ENCODE results near the gene SHLD1.

The SHLD1 gene

GRCh38 chr20:5810800-5811422, 60.7 kb downstream of the SHLD1 start:
- no peaks in the 10 kb centered on the region for H3K27me3 ChIP-seq (ENCODE audit: control insufficient read depth, insufficient read depth, low read length)
- H3K9me3 ChIP-seq (ENCODE audit: control insufficient read depth, low read length): no peaks in the 10 kb centered on the region
- H3K36me3 ChIP-seq (ENCODE audit: control insufficient read depth, insufficient read depth, low read length): no peaks in the 10 kb centered on the region
- no peaks in the 10 kb centered on the region for H3K4me1 ChIP-seq (ENCODE audit: control insufficient read depth, insufficient read depth, low read length)
- no peak overlapping the region for H3K9ac ChIP-seq (ENCODE audit: low read length)
- H3K4me3 ChIP-seq (ENCODE audit: low read length): no peak overlapping the region

- Histone ChIP-seq H3K4me3 (ENCODE audit: low read length) (no peak overlapping the region), H3K9me3 (ENCODE audit: control insufficient read depth, low read length) (no peaks in the 10 kb centered on the region), H3K4me1 (ENCODE audit: control insufficient read depth, insufficient read depth, low read length) (no peaks in the 10 kb centered on the region), H3K9ac (ENCODE audit: low read length) (no peak overlapping the region), H3K27me3 (ENCODE audit: control insufficient read depth, insufficient read depth, low read length) (no peaks in the 10 kb centered on the region), H3K36me3 (ENCODE audit: control insufficient read depth, insufficient read depth, low read length) (no peaks in the 10 kb centered on the region)
Measured at GRCh38 chr20:5811746-5812145, 61.5 kb downstream of the SHLD1 start.

- Histone ChIP-seq H3K9me3 (ENCODE audit: control insufficient read depth, low read length) (no peaks in the 10 kb centered on the region), H3K4me1 (ENCODE audit: control insufficient read depth, insufficient read depth, low read length) (no peaks in the 10 kb centered on the region), H3K9ac (ENCODE audit: low read length) (no peak overlapping the region), H3K4me3 (ENCODE audit: low read length) (no peak overlapping the region), H3K36me3 (ENCODE audit: control insufficient read depth, insufficient read depth, low read length) (no peaks in the 10 kb centered on the region), H3K27me3 (ENCODE audit: control insufficient read depth, insufficient read depth, low read length) (no peaks in the 10 kb centered on the region)
Measured at GRCh38 chr20:5818346-5818681, 68.1 kb downstream of the SHLD1 start.

GRCh38 chr20:5820738-5821137, 70.5 kb downstream of the SHLD1 start:
- no peak overlapping the region for H3K9ac ChIP-seq (ENCODE audit: low read length)
- H3K4me3 ChIP-seq (ENCODE audit: low read length): no peak overlapping the region
- no peaks in the 10 kb centered on the region for H3K4me1 ChIP-seq (ENCODE audit: control insufficient read depth, insufficient read depth, low read length)
- no peaks in the 10 kb centered on the region for H3K27me3 ChIP-seq (ENCODE audit: control insufficient read depth, insufficient read depth, low read length)
- no peaks in the 10 kb centered on the region for H3K9me3 ChIP-seq (ENCODE audit: control insufficient read depth, low read length)
- H3K36me3 ChIP-seq (ENCODE audit: control insufficient read depth, insufficient read depth, low read length): no peaks in the 10 kb centered on the region

GRCh38 chr20:5821627-5822215, 71.5 kb downstream of the SHLD1 start:
- Histone ChIP-seq H3K4me3 (ENCODE audit: low read length) (no peak overlapping the region), H3K9me3 (ENCODE audit: control insufficient read depth, low read length) (no peaks in the 10 kb centered on the region), H3K27me3 (ENCODE audit: control insufficient read depth, insufficient read depth, low read length) (no peaks in the 10 kb centered on the region), H3K9ac (ENCODE audit: low read length) (no peak overlapping the region), H3K4me1 (ENCODE audit: control insufficient read depth, insufficient read depth, low read length) (no peaks in the 10 kb centered on the region), H3K36me3 (ENCODE audit: control insufficient read depth, insufficient read depth, low read length) (no peaks in the 10 kb centered on the region)

- Histone ChIP-seq H3K36me3 (ENCODE audit: control insufficient read depth, insufficient read depth, low read length) (no peaks in the 10 kb centered on the region), H3K4me1 (ENCODE audit: control insufficient read depth, insufficient read depth, low read length) (no peaks in the 10 kb centered on the region), H3K9ac (ENCODE audit: low read length) (no peak overlapping the region), H3K9me3 (ENCODE audit: control insufficient read depth, low read length) (no peaks in the 10 kb centered on the region), H3K27me3 (ENCODE audit: control insufficient read depth, insufficient read depth, low read length) (no peaks in the 10 kb centered on the region), H3K4me3 (ENCODE audit: low read length) (no peak overlapping the region)
Measured at GRCh38 chr20:5822569-5822968, 72.4 kb downstream of the SHLD1 start.

- Histone ChIP-seq H3K9ac (ENCODE audit: low read length) (no peak overlapping the region), H3K9me3 (ENCODE audit: control insufficient read depth, low read length) (no peaks in the 10 kb centered on the region)
Measured at GRCh38 chr20:5825130-5825719, 75.0 kb downstream of the SHLD1 start.

GRCh38 chr20:5827098-5827853, 77.1 kb downstream of the SHLD1 start:
- no peaks in the 10 kb centered on the region for H3K27me3 ChIP-seq (ENCODE audit: control insufficient read depth, insufficient read depth, low read length)
- H3K4me3 ChIP-seq (ENCODE audit: low read length): no peak overlapping the region
- H3K36me3 ChIP-seq (ENCODE audit: control insufficient read depth, insufficient read depth, low read length): no peaks in the 10 kb centered on the region
- no peaks in the 10 kb centered on the region for H3K9me3 ChIP-seq (ENCODE audit: control insufficient read depth, low read length)
- no peak overlapping the region for H3K9ac ChIP-seq (ENCODE audit: low read length)
- no peaks in the 10 kb centered on the region for H3K4me1 ChIP-seq (ENCODE audit: control insufficient read depth, insufficient read depth, low read length)

More at GRCh38 chr20:5825130-5825719, 75.0 kb downstream of the SHLD1 start:
- no peaks in the 10 kb centered on the region for H3K4me1 ChIP-seq (ENCODE audit: control insufficient read depth, insufficient read depth, low read length)
- no peaks in the 10 kb centered on the region for H3K27me3 ChIP-seq (ENCODE audit: control insufficient read depth, insufficient read depth, low read length)
- H3K4me3 ChIP-seq (ENCODE audit: low read length): no peak overlapping the region
- no peaks in the 10 kb centered on the region for H3K36me3 ChIP-seq (ENCODE audit: control insufficient read depth, insufficient read depth, low read length)

GRCh38 chr20:5827861-5828260, 77.7 kb downstream of the SHLD1 start:
- Histone ChIP-seq H3K9ac (ENCODE audit: low read length) (no peak overlapping the region), H3K9me3 (ENCODE audit: control insufficient read depth, low read length) (no peaks in the 10 kb centered on the region), H3K4me3 (ENCODE audit: low read length) (no peak overlapping the region), H3K4me1 (ENCODE audit: control insufficient read depth, insufficient read depth, low read length) (no peaks in the 10 kb centered on the region), H3K27me3 (ENCODE audit: control insufficient read depth, insufficient read depth, low read length) (no peaks in the 10 kb centered on the region), H3K36me3 (ENCODE audit: control insufficient read depth, insufficient read depth, low read length) (no peaks in the 10 kb centered on the region)

- Histone ChIP-seq H3K9me3 (ENCODE audit: control insufficient read depth, low read length) (no peaks in the 10 kb centered on the region), H3K36me3 (ENCODE audit: control insufficient read depth, insufficient read depth, low read length) (no peaks in the 10 kb centered on the region), H3K4me1 (ENCODE audit: control insufficient read depth, insufficient read depth, low read length) (no peaks in the 10 kb centered on the region), H3K9ac (ENCODE audit: low read length) (no peak overlapping the region), H3K4me3 (ENCODE audit: low read length) (no peak overlapping the region), H3K27me3 (ENCODE audit: control insufficient read depth, insufficient read depth, low read length) (no peaks in the 10 kb centered on the region)
Measured at GRCh38 chr20:5829241-5829809, 79.1 kb downstream of the SHLD1 start.

- Histone ChIP-seq H3K9ac (ENCODE audit: low read length) (no peak overlapping the region), H3K36me3 (ENCODE audit: control insufficient read depth, insufficient read depth, low read length) (no peaks in the 10 kb centered on the region), H3K9me3 (ENCODE audit: control insufficient read depth, low read length) (no peaks in the 10 kb centered on the region), H3K27me3 (ENCODE audit: control insufficient read depth, insufficient read depth, low read length) (no peaks in the 10 kb centered on the region), H3K4me3 (ENCODE audit: low read length) (no peak overlapping the region), H3K4me1 (ENCODE audit: control insufficient read depth, insufficient read depth, low read length) (peaks cover 14% of the 10 kb centered on the region)
Measured at GRCh38 chr20:5831539-5832237, 81.5 kb downstream of the SHLD1 start.

Measured in mucosa of stomach (tissue), 1 donor.